GM12892 (cell line): ENCODE data around the gene RPUSD4.

Experiments used
- POLR2A ChIP-seq: IDR thresholded peaks from 2 replicates; pipeline ENCODE4 v1.6.1; 2011; ENCODE audit warnings: low read depth, low read length, control low read depth
- POLR2AphosphoS5 ChIP-seq: IDR thresholded peaks from 2 replicates; pipeline ENCODE4 v1.6.1; 2011; ENCODE audit warnings: low read depth, low read length, control low read depth
- TAF1 ChIP-seq: IDR thresholded peaks from 2 replicates; pipeline ENCODE4 v1.6.1; 2011; ENCODE audit warnings: low read depth, mild to moderate bottlenecking, control low read depth, low read length, borderline replicate concordance

GRCh38 chr11:126153972-126154371, 57.5 kb downstream of the RPUSD4 start:
- no peak for TF ChIP-seq TAF1
- no peak for TF ChIP-seq POLR2A
- TF ChIP-seq POLR2AphosphoS5: no peak
